DMS53 treated with DMSO at 0.1 percent for 48 hours (cell line): ENCODE data around the gene FASLG.
"Not testable (repeated sequence)": the region's sequence is repeated elsewhere in the genome, so short reads cannot be mapped to it uniquely, and the experiment has no call there.

ENCODE experiments used
- DNase-seq: peaks from one replicate; lab custom pipeline; 2025; ENCODE audit not compliant: unreplicated experiment; lab: John Stamatoyannopoulos, UW

Gene FASLG

DNA sequence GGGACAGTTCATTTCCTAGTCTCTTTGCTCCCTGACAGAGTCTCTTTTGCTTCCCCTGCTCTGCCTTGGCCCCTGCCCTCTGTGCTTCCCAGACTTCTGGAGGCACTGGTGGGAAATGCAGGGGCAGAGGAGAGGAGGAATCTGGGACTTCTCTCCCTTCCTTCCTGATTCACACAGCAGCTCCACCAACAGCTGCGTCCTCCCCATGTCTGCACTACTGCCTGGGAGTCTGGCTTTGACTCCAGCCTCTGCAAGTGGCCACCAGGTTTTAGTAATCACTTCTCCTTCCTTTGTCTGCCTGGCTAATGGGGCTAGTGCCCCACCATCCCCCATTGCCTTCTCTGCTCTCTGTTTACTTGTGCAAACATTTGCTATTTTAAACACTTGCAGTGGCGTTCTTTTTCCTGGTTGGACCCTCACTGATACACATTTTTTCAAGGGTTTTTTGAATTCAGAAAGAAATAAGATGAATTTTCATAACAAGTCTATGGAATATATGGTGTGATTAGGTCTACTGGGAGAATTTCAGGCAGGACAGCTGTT, 21.9 kb downstream of the FASLG start:
- peak; percentile 41 for DNase-seq

DNA sequence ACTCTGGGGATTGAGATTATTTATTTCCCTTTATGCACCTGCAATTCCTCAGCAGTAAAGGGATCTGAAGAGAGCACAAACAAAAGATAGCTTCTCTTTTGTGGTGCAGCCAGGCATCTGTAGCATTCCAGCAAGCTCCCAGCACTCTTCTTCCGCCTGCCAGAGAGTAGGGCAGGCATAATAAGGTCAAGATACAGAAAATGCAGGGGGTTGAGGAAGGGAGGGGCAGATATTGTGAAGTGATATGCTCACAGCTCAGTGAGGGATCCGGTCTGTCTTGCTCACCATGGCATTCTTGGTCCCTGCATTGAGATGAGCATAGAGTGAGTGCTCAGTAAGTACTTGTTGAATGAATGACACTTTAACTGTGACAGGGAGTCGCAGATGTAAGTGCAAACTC, 23.9 kb downstream of the FASLG start:
- no peak for DNase-seq

DNA sequence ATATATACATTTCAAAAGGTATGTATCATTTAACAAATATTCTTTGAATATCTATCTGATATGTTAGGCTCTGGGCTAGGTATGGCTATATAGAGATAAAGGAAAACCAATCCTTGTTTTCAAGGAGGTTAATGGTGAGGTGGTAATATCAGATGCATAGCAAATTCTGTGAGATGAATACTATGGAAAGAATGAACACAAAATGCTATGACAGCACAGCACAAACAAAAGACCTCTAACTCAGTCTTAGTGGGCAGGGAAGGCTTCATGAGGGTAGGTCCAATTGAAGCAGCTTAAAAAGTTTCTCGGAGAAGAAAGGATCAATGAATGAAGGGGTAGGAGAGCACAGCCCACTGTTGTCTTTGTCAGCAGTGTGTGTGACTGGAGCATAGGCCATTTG, 27.2 kb downstream of the FASLG start:
- no peak for DNase-seq

DNA sequence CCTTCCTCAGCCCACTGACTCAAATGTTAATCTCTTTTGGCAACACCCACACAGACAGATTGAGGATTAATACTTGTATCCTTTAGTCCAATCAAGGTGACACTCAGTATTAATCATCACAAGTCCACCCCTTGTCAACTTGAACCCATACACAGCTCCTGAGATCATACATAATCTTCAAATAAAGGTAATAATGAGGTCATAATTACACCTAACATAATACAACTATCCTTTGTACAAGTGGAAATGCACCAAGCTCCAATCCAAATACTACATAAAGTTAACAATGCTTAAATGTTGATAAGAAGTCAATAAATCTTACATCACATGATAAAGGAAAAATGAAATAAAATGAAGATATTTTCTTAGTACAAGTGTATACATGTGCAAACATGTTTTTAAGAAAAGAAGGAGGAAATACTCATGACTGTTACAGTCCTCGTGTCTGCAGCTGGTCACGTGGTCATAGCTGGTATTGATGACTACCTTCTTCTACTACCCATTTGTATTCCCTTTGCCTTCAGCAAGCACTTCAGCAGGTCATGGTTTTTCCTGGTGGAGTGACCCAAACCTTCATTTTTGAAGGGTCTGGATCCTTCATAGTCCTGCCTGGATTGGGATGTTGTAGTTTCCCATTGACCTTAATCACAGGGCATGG, 29.7 kb downstream of the FASLG start:
- not testable (repeated sequence) for DNase-seq

DNA sequence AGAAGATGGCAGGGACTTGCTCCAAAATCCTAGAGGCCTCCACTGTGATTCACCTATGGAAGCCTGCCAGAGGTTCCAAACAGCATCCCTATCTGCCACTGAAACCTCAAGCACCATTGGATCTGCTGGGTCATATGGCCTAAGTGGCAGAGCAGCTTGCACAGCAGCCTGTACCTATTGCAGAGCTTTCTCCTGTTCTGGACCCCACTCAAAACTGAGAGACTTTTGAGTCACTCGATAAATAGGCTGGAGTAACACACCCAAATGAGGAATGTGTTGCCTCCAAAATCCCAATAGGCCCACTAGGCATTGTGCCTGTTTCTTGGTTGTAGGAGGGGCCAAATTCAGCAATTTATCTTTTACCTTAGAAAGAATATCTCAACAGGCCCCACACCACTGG, 32.0 kb downstream of the FASLG start:
- DNase-seq = not testable (repeated sequence)

DNA sequence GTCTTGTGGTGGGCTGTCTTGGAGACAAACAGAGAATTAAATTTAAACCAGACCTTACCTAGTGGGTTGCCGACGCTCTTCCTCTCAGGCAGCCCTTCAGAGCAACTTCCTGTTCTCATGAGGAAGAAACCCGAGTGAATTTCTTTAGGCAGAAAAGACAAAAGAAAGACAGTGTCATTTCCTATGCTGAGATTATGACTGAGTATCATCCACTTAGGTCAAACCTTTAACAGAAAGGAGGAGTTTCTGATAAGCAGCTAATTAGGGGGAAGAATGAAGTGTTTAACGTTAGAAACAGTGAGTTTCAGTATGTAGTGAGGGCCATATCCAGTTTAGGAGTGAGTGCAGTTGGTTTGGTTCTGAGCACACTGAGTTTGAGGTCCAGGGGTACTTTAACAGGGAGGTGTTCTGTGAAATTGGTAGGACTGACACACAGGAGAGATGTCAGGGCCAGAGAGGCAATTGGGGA, 38.7 kb downstream of the FASLG start:
- DNase-seq = no peak

DNA sequence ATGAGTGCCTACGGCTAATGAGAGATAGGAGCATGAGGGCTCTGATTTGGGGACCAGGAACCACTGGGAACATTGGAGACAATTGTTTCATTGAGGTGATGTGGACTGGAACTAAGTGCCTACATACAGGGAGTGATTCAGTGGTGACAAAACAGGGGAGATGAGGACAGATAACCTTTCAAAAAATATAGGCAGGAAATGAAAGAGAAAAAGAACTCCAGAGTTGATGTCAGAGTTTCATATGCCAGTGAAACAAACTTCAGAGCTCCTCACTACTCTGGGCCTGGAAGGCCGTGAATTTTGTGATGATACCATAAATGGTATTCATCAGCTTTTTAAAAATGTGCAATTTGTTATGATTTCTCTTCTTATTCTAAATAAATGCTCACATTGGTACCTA, 39.3 kb downstream of the FASLG start:
- no peak for DNase-seq

DNA sequence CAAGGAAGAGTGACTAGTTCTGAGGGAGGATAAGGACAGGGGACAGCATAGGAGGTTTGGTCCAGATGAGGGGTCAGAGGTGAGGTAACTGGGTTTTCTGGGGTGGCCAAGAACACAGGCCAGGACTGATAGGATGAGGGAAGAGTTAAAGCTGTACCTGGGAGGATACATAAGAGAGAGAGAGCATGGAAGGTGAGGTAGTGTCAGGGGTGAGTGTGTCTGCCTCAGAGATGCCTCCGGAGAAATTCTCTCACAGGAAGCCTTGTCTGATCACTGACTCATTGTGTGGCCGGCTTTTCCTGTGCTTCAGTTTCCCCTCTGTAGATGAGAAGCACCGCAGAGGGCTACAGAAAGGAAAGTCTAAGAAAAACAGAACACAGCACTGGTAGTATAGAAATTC, 40.2 kb downstream of the FASLG start:
- DNase-seq = no peak

DNA sequence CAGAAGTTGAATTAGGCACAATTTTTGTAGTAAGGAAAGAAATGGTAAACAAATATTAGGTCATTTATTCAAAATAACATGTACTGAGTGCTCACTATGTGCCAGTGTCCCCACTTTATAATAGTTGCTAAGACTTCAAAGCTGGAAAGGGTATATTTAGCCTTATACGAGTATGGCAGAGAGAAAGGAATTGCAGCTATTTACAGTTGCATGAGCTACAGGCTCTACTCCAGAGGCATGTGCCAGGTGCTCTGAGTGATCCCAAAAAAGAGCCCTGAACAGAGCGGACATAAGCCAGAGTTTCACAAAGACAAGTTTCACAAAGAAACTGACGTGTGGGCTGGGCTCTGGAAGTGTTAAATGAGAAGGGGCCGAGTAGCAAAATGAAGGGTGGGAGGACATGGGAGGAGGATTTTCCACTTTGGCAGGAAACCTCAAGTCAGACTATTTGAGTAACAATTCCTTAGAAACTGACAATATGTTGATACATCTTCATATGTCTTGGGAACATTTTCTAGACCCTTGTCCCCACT, 40.9 kb downstream of the FASLG start:
- DNase-seq = no peak

DNA sequence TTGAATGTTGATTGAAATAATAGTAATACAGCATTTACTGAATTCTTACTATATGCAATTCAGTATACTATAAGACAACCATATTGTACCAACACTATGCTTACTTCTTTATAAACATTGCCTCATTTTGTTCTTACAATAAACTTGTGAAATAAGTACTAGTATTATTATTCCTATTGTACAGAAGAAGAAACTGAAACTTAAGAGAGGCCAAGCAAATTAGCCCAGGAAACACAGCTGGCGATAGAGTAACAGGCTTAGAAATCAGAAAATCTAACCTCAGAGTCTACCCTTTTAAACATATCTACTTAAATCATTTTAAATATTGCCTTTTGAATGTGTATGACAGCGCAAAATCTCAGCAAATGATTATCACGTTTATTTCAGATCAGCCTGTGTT, 41.7 kb downstream of the FASLG start:
- DNase-seq = no peak

DNA sequence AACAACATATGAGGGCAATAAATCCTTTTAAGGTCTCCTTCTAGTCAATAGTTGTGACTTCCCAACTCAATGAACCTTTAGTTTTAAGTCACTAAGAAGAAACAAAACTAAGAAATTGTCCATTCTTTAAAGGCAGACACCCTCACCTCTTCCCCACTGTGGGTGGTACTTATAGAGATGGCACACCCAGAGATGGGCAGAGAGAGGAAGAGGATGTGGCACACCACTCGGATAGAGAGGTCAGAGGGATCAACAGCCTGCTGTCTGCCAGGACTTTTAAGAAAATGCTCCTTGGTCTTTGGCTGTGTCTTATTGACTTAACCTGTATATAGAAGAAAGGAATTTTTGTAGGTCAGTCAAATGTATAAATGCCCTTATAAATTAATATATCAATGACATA, 45.1 kb downstream of the FASLG start:
- DNase-seq = no peak

DNA sequence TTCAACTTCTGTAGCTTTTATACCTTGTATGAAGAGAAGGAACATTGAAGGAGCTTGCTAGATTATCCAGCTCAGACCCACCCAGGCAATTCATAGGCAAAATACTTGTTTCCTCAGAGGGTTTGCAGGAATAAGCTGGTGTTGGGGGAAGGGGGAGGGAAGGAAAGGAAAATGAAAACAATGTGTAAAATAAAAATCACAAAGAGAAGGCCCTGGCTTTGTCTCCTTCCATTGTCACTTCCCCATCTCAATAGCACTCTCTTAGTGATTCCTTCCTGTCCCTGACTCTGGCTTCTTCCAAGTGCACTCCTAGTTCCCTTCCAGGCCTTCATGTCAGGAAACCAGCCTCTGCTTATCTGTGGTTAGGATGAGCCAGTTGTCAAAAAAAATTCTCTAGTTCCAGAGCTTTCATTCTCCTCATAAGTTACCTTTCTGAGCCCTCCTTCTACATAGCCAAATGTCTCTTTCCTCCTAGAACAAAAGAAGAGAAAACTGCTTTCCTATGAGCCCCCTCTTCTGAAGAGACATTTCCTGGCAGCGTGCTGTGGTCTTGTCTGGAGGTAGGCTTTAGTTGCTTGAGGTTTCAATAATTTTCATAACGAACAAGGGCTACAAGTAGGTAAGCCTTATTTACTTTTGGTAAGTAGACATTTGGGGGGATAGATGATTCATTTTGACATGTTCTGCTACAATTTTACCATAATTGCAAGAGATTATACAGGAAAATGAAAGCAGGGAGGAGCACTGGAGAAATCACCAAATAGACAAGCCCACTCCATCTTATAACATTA, 45.7 kb downstream of the FASLG start:
- DNase-seq = no peak

DNA sequence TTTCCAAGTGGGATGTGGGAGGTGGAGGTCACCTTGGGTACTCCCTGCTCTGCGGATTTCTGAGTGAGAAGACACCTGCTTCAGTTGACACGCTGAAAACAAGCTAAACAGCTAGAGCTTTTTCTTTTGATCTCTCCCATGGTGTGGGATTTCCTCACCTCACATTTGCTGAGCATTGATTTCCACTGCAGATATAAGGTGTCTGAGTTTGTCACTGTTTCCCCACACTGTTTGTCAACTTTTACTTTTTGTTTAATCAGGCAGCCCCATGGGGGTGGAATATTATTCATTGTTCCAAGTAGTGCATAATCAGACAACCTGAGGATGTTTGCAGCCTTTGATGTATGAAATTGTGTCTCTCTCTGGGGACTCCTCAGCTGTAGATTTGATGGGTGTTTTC, 49.5 kb downstream of the FASLG start:
- DNase-seq = peak; percentile 30

DNA sequence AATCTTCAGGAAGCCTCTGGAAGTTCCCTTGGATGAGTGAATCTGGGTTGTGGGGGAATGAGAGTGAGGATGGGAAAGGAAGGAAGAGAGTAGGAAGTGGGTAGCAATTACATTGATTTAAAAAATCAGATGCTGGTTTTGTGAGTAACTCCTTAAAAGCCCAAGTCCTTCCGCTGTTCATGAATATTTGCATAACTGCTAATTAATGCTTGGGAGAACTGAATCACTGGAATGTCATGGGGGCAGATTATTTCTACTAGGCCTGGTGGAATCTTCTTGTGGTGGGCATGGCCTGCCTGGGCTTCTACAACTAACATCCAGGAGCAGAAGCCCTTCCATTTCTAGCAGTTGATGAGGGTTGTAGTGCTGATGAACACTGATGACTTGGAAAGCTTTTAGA, 52.7 kb downstream of the FASLG start:
- DNase-seq = no peak

DNA sequence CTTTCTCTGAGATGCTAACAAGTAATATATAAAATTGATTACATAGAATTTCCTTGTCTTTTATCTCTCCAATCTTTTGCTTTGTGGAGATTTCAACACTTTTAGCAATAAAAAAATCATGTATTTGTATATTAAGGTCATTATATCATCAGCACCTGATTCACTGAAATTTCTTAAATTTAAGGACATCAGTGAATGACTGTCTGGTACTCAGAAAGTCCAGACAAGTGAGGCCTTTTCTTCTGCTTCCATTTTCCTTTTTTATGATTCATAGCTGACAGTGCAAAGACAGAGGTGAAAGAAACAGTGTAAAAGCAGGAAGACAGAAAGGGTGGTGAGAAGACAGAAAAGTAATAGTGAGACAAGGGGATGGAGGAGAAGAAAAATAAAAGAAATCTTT, 54.6 kb downstream of the FASLG start:
- DNase-seq = no peak
